Cortex of kidney (tissue), 1 donor: ENCODE results near the gene RAB18.
"Not testable (repeated sequence)": the region's sequence is repeated elsewhere in the genome, so short reads cannot be mapped to it uniquely, and the experiment has no call there.

ENCODE experiments used
- DNase-seq: peaks from one replicate; lab custom pipeline; 2025; lab: John Stamatoyannopoulos, UW

The RAB18 gene

GRCh38 chr10:27504007-27504807 is at the start of gene RAB18:
TSS of gene RAB18 (plus strand) at chr10:27504304. CDS start at chr10:27504370, 66 bp downstream.
- peak; percentile 95 for DNase-seq

- DNase-seq = no peak
Measured at GRCh38 chr10:27454837-27455236, 49.3 kb upstream of the RAB18 start.

DNA sequence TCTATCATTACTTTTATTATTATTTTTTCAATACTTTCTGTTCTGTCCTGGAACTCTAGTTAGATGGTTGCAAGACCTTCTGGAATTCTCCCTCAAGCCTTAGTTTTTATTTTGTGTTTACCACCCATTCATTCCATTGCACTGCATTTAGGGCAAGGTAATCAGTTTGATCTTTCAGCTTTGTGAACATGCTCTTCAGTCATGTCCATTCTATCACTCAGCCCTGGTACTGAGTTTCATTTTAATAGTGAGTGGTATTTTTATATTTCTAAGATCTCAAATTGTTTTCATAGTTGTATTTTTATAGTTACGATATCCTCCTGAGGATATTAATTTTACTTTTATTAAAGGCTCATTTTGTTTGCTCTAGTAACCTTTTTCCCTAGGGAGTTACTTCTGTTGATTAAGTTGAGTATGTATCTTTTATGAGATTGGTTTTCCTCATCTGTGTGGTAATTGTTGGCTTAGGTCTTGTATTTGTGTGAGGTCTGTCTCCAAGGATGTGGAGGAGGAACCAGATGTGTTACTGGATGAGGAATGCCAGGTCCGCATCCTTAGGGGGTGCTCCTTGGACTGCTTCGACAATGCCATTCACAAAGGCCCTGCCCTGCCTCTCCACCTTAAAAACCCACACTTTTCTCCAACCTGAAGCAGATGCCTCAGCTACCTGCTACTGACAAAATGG is 46.7 kb upstream of the RAB18 start:
- DNase-seq = peak; percentile 5

DNA sequence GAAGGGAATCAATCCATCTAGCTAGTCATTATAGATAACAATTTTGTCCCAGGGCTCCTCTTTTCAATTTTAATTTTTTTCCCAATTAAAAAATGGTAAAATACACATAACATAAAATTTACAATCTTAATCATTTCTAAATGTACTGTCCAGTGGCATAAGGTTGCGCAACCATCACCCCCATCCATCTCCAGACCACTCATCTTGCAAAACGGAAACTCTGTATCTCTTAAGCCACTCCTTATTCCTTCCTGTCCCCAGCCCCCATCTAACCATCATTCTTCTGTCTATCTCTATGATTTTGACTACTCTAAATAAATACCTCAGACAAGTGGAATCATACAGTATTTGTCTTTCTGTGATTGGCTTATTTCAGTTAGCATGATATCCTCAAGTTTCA is 46.1 kb upstream of the RAB18 start:
- DNase-seq = no peak

- no peak for DNase-seq
Measured at GRCh38 chr10:27461312-27461711, 42.8 kb upstream of the RAB18 start.

- no peak for DNase-seq
Measured at GRCh38 chr10:27463961-27464360, 40.1 kb upstream of the RAB18 start.

DNA sequence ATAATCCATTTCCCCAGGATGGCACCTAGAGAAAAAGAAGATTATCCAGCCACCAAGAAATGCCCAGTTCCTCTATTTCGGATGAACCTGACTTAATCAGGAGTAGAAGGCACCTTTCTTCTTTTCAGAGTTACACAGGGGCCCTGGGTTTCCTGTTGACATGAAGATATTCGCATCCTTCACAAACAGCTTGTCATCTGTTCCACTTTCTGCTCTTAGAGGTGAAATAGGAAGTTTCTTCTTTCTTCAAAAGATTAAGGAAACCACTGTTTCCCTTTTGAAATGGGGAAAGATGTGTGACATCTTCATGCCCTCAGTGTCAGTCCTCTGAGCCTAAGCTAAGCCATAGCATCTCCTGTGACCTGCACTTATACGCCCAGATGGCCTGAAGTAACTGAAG is 39.1 kb upstream of the RAB18 start:
- no peak for DNase-seq

DNA sequence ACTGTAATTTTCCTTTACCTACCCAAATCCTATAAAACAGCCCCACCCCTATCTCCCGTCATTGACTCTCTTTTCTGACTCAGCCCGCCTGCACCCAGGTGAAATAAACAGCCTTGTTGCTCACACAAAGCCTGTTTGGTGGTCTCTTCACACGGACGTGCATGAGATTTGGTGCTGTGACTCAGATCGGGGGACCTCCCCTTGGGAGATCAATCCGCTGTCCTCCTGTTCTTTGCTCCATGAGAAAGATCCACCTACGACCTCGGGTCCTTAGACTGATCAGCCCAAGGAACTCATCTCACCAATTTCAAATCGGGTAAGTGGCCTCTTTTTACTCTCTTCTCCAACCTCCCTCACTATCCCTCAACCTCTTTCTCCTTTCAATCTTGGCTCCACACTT is 38.5 kb upstream of the RAB18 start:
- DNase-seq = not testable (repeated sequence)

DNA sequence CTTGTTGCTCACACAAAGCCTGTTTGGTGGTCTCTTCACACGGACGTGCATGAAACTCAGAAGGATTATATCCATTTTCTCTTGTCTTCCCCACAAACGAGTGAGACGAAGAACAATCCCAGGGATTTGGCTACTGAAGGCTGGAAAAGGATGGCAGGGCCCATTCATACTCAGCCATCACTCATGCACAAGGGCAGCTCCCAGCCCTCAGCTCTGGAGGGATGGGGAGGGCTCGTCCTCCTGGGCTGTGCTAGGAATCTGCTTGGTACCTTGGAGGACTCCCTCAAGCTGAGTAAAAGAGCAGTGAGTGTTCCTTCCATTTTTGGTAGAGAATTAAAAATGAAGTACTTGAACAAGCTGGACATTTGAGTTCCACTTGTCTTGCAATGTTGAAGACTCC is 33.2 kb upstream of the RAB18 start:
- no peak for DNase-seq

- no peak for DNase-seq
Measured at GRCh38 chr10:27474741-27475140, 29.4 kb upstream of the RAB18 start.

- no peak for DNase-seq
Measured at GRCh38 chr10:27479016-27479415, 25.1 kb upstream of the RAB18 start.

DNA sequence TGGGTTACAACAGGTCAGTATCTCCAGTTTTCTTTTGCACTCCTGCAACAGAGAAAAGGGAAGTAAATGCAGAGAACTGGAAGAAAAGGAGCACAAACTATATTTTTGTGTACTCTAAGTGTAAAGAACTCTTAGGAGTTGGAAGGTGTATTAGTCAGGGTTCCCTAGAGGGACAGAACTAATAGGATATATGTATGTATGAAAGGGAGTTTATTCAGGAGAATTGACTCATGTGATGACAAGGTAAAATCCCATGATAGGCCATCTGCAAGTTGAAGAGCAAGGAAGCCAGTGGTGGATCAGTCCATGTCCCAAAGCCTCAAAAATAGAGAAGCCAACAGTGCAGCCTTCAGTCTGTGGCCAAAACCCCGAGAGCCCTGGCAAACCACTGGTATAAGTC is 22.6 kb upstream of the RAB18 start:
- no peak for DNase-seq

DNA sequence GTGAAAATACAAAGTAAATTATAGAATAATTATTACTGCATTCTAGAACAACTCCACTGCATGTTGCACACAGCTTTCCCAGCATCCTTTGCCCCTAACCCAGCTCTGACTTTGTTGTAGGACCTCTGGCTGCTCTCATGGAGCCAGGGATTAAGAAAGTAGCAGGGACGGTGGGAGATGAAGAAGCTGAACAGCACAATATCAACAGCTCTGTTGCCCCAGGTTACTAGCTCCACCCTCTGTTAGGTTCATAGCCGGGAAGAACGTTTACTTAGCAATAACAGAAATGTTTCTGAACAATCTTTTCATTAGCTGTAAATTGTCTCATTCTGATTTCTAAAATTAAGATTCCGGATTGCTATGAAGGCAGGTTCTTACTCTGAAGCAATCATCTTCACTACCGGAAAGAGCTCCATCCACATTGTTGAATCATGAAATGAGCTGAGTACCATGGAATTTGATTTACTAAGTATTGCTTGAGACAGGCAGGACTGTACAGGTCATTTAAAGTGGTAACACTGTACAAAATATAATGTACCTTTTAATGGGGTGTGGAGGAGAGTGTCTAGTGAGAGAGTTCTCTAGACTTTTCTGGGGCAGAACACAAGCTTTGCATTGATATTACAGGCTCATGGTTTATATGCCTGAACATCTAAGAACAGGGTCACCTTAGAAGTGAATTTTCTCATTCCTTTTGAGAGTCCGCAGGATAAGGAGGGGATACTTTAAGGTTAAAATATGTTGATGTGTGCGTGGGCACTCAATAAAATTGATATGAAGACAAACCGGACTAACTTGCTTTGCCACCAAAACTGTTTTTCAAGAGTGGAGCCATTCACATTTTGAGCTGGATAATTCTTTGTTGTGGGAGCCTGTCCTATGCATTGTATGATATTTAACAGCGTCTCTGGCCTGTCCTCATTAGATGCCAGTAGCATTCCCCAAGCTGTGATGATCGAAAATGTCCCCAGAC is 20.8 kb upstream of the RAB18 start:
- no peak for DNase-seq

GRCh38 chr10:27485368-27485767 is 18.7 kb upstream of the RAB18 start:
- no peak for DNase-seq

GRCh38 chr10:27485986-27486385 is 18.1 kb upstream of the RAB18 start:
- DNase-seq = no peak

GRCh38 chr10:27490807-27491206 is 13.3 kb upstream of the RAB18 start:
- no peak for DNase-seq

DNA sequence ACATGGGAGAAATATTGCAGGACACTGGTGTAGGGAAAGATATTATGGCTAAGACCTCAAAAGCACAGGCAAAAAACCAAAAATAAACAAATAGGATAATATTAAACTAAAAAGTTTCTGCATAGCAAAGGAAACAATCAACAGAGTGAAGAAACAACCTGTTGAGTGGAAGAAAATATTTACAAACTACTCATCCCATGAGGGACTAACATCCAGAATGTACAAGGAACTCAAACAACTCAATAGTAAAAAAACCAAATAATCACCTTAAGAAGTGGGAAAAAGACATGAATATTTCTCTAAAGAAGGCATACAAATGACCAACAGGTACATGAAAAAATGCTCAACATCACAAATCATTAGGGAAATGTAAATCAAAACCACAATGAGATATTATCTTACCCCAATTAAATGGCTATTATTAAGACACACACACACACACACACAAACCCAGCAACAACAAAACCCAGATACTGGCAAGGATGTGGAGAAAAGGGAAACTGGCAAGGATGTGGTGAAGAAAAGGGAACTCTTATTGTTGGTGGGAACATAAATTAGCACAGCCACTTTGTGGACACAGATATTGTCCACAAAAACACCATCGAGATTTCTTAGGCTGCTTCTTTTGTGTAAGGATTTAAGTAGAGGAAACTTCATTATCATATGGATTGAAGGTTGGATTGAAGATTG is 9.8 kb upstream of the RAB18 start:
- DNase-seq = no peak

DNA sequence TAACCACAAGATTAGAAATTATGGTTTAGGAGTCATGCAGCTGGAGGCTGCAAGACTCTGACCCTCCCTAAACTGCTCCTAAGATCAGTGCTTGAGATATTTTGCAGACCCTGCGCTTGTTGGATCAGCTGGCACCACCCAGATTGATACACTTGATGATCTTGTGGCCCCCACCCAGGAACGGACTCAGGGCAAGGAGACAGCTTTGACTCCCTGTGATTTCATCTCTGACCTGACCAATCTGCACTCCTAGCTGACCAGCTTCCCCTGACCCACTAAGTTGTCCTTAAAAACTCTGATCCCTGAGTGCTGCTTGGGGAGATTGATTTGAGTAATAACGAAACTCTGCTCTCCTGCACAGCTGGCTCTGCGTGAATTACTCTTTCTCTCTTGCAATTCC is 8.0 kb upstream of the RAB18 start:
- no peak for DNase-seq

GRCh38 chr10:27500096-27500495 is 4.0 kb upstream of the RAB18 start:
- no peak for DNase-seq

DNA sequence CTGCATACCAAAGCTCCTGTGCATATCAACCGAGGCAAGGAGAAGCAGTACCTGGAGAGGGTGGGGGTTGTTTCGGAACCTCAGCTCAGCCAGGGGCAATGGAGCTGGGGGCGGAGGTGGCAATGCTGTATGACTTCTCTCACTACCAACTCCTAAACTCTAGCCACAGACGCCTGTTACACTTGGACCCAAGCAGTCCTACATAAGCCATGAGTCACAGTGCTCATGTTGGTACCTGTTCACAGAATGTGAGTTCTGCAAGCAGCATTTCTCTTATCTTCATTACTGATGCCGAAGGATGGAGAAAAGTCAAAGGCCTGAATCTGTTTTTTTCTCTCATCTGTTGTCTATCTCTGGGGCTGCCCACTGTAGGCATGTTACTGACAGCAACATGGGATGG is 3.2 kb upstream of the RAB18 start:
- DNase-seq = no peak

DNA sequence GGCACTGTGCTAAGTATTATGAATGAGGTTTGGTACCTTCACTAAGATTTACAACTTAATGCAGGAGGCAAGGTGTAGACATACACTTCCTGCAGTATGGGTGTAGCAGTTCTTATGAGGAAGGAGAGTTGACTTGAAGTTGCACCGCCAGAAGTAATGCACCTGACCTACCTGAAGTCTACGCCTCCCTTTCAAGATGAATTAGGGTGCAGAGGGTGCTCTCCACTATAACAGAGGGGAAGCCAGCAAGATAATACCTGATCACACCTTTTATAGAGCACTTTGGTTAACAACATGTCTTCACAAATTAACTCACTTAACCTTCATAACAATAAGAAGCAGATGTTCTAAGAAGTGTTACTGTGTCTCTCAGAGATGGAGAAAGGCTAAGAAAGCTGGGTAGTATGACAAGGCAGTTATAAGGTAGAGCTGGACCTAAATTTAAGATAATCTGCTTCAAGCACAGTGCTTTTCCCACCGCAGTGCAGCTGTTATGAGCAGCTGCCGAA is 552 bp upstream of the RAB18 start:
- no peak for DNase-seq
